HG03439 (cell line): ENCODE measurements around the gene CORO7.
"Not testable (repeated sequence)": the region's sequence is repeated elsewhere in the genome, so short reads cannot be mapped to it uniquely, and the experiment has no call there.

Experiments
- ATAC-seq: cut with Tn5 transposase; IDR thresholded peaks from one replicate; pipeline ENCODE4 v1.9.1; 2021; ENCODE audit warnings: mild to moderate bottlenecking, moderate library complexity; ENCODE audit not compliant: unreplicated experiment

CORO7 gene

DNA sequence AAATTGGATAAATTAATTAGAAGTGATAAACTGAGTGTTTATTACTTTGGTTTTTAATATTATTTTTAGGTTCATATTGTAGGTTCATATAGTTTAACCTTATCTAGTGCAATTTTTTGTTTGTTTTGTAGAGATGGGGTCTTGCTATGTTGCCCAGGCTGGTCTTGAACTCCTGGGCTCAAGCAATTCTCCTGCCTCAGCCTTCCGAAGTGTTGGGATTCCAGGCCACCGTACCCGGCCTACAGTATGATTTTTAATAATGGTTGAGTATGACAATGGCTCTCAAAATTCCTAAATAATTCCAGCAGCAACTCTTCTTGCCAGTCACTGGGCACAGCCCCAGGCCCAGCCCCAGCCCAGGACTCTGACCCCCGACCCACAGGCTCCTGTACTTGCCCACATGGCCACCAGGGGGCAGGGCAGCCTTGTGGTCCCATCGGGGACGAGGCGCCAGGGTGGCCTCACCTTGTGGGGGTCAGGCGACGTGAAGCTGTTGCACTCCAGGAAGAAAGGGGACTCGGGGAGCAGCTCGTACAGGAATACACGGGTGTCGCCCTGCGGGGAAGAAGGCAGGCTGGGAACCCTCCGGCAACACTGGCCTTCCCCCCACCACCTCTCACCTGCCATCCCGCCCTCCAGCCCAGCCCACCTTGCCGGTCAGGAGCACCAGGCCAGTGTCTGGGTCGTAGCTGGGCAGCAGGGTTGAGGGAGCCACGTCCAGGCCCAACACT is 57.4 kb downstream of the CORO7 start:
- ATAC-seq, result no peak

DNA sequence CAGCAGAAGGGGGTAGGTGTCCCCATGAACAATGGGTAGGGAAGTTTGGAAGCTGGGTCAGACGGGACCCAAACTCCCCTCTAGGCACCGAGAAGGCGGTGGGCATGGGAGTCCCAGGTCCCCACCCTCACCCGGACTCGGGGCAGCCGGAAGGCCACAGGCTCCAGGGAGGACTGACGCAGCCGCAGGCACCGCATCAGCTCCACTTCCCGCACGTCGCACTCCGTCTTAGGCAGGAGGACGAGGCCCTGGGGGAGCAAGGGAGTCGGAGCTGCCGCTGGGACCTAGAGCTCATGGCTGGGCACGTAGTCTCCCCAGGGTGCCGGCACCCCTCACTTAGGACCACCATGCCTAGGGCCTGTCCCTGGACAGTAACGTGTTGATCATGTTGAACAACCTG is 58.2 kb downstream of the CORO7 start:
- ATAC-seq, result no peak

GRCh38 chr16:4356820-4357219 is 59.6 kb downstream of the CORO7 start:
- no peak for ATAC-seq

DNA sequence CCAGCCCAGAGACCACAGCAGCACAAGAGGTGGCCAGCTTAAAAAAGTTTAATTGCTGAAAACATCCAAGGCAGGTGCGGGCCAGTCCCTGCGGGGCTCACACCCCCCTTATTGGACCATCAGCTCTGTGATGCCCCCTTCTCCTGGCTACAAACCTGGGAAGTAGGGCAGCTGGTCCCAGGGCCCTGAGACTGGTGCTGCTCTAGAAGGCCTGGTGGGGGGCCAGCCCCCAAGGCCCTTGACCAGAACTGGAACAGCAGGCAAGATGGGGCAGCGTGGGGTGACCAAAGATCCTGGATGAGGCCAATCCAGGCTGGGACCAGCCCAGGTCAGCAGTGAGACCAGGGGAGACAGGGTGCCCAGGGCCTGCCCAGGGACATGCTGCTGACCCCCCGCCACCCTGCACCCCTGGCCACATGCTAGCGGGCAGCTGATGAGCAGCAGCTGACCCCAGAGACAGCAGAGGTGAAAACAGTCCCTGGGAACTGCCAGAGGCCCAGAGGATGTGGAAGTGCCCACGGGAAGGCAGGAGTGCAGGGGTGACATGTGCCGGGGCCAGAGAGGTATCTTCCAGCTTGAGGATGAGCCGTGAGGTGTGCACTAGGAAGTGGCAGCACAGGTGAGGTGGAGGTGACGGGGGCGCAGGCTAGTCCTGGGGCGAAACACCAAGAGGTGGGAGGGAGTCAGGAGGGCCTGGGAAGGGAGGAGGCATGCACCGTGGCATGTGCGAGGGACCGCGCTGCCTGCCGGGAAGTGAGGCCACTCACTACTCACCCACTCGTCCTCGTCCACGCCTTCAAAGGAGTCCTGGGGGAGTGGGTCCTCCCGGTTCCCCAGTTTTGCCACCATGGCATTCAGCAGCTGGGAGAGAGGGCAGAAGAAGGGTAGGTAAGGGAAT is 61.6 kb downstream of the CORO7 start:
- no peak for ATAC-seq

DNA sequence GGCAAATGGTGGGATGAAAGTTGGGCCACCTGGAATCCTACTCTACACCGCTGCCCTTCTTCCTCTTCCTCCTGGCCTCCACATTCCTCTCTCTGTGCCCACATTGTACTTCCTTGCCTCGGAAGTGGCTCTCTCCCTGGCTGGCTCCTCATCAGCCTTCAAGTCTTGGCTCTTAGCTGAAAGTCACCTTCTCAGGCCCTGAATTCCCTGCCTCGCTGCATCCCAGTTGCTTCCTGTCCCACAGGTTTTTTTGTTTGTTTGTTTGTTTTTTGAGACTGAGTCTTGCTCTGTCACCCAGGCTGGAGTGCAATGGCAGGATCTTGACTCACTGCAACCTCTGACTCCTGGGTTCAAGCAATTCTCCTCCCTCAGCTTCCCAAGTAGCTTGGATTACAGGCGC is 62.7 kb downstream of the CORO7 start:
- ATAC-seq, result no peak

DNA sequence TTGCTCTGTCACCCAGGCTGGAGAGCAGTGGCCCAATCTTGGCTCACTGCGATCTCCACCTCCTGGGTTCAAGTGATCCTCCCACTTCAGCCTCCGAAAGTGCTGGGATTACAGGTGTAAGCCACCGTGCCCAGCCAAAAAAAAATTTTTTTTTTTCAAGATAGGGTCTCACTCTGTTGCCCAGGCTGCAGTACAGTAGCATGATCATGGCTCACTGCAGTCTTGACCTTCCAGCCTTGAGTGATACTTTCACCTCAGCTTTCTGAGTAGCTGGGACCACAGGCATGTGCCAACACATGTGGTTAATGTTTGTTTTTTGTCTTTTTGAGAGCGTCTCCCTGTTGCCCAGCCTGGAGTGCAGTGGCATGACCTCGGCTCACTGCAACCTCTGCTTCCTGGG is 63.6 kb downstream of the CORO7 start:
- ATAC-seq, result no peak

DNA sequence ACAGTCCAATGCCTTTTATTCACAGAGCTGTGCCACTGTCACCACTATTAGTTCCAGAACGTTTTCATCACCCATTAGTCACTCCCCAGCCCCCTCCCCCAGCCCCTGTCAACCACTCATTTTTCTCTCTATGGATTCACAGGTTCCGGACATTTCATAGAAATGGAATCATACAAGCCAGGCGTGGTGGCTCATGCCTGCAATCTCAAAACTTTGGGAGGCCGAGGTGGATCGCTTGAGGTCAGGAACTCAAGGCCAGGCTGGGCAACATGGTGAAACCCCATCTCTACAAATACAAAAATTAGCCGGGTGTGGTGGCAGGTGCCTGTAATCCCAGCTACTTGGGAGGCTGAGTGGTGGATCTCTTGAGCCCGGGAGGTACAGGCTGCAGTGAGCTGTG is 64.5 kb downstream of the CORO7 start:
- no peak for ATAC-seq

- peak; percentile 89 for ATAC-seq
Measured at GRCh38 chr16:4350787-4351659, 65.4 kb downstream of the CORO7 start, which contains the start of gene PAM16. Gene PAM16, minus strand, starts transcription at chr16:4351321. Its CDS starts 87 bp downstream, at chr16:4351234.

GRCh38 chr16:4350365-4350786 is 66.0 kb downstream of the CORO7 start:
- no peak for ATAC-seq

- ATAC-seq, result no peak
Measured at GRCh38 chr16:4349332-4349731, 67.1 kb downstream of the CORO7 start.

- no peak for ATAC-seq
Measured at GRCh38 chr16:4347765-4348509, 68.5 kb downstream of the CORO7 start.

GRCh38 chr16:4347010-4347409 is 69.4 kb downstream of the CORO7 start:
- ATAC-seq, result no peak

DNA sequence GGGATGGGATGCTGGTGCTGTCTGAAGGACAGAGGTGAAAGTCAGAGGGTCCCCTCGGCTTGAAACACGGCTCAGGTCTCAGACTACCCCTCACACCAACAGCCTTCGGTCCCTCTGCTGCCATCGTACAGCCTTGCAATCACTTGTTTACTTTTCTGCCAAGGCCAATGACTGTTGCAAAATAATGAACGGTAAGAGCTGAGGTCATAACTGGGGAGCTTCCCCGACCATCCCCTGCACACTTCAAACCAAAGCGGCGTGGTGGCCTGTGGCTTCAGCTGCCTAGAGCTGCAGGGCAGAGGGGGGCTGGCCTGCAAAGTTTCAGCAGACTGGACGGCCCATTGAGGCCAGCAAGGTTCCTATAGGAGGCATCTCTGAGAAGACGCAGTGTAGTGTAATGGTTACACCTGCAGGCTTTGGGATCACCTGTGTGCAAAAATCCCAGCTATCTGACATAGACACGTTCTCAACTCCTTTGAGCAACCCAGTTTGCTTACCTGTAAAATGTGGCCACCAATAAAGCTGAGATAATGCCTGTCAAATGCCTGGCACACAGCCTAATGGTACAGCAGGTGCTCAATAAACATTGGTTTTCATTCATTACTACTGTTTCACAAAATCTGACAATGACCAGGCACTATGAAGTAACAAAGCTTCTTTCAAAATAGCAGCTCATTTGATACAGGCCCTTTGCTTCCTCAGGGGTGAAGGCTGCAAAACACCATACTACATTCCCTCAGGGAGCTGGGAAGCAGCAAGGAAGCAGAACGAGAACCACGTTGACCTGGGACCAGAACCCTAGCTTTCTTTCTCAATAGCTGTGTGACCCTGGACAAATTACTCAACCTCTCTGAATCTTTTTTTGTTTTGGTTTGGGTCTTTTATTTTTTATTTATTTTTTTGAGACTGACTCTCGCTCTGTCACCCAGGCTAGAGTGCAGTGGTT is 70.3 kb downstream of the CORO7 start:
- no peak for ATAC-seq

DNA sequence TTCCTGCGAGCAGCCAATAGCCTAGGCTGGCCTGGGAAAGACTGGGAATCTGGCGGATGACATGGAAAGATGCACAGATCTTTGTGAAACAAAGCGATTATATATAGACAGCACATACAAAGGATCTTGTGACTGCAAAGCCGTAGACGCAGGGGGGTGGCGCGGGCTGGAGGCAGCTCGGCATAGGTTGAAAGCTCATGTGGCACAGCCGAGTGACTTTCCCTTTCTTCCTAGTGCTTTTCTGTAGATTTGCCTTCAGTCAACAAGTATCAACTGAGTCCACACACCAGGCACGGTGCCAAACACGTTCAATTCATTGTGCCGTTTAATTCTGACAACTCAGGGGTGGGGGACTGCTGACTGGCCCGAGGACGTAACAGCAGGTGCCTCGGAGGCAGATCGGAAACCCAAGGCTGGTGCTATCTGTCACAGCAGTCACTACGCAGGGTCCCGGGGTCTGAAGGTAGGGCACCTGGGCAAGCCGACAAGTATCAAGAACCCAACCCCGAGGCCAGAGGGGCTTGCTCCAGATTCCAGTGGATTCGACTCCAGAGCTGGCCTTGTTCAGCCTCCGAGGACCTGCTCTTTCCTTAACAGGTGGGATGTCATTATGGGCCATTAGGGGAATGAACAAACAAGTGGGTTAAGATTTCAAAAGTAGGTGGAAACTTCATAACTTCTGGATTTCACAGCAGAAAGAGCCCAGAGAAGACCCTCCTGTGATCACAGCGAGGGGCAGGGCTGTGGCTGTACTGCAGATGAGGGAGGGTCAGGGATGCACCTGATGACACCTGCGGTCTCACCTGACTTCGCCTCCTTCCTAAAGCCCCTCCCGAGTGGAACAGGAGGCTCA is 71.2 kb downstream of the CORO7 start:
- no peak for ATAC-seq

DNA sequence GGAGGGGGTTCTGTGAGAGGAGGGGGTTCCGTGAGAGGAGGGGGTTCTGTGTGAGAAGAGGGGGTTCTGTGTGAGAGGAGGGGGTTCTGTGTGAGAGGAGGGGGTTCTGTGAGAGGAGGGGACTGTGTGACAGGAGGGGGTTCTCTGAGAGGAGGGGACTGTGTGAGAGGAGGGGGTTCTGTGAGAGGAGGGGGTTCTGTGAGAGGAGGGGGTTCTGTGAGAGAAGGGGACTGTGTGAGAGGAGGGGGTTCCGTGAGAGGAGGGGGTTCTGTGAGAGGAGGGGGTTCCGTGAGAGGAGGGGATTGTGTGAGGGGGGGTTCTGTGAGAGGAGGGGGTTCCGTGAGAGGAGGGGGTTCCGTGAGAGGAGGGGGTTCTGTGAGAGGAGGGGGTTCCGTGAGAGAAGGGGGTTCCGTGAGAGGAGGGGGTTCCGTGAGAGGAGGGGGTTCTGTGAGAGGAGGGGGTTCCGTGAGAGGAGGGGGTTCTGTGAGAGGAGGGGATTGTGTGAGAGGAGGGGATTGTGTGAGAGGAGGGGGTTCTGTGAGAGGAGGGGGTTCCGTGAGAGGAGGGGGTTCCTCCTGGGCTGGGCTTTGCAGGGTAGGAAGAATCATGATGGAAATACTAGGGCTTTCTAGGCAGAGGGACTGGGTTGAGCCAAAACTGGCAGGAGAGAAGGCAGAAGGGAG is 72.0 kb downstream of the CORO7 start:
- not testable (repeated sequence) for ATAC-seq

GRCh38 chr16:4342866-4343744 is 73.3 kb downstream of the CORO7 start:
- ATAC-seq, result no peak

DNA sequence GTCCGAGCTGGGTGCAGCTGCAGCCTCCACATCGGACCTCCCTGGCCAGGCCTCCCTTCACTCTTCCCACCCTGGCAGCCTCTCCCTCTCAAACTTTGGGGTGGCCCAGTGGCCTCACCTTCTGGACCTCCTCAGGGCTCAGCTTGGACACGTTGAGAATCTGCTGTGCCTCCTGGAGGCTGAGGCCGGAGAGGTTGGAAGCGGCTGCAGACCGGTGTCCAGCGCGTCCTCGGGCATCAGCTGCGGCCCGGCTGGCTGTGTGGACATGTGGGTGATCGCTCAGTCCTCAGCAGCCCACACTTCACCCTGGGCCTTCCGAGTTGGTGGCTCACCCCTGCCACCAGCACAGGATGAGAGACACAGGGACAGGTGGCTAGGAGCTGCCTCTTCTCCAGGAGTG is 75.1 kb downstream of the CORO7 start:
- ATAC-seq, result no peak
